Esophagus muscularis mucosa (tissue), 3 donors: ENCODE data around the gene LNPEP.

Experiments
- POLR2AphosphoS5 ChIP-seq, 2 donors: sonication (generic); formaldehyde crosslinking; IDR thresholded peaks; one replicate each; pipeline ENCODE4 v1.6.1; 2017; ENCODE audit warnings: antibody characterized with exemption in 2 of 2
- TF ChIP-seq, protein P1 (sequence below), 3 experiments: fragments of 200-600 bp in 2 of 3; fragments of 450-650 bp in 1 of 3; sonication (generic) in 2 of 3; IDR thresholded peaks; one replicate each; pipeline ENCODE4 v1.5.1; 2017 to 2019; ENCODE audit warnings: antibody characterized with exemption in 3 of 3, mild to moderate bottlenecking in 2 of 3, moderate library complexity in 1 of 3

- TF ChIP-seq, protein P1, sequence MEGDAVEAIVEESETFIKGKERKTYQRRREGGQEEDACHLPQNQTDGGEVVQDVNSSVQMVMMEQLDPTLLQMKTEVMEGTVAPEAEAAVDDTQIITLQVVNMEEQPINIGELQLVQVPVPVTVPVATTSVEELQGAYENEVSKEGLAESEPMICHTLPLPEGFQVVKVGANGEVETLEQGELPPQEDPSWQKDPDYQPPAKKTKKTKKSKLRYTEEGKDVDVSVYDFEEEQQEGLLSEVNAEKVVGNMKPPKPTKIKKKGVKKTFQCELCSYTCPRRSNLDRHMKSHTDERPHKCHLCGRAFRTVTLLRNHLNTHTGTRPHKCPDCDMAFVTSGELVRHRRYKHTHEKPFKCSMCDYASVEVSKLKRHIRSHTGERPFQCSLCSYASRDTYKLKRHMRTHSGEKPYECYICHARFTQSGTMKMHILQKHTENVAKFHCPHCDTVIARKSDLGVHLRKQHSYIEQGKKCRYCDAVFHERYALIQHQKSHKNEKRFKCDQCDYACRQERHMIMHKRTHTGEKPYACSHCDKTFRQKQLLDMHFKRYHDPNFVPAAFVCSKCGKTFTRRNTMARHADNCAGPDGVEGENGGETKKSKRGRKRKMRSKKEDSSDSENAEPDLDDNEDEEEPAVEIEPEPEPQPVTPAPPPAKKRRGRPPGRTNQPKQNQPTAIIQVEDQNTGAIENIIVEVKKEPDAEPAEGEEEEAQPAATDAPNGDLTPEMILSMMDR (IDR thresholded peaks at IDR 0.05) = no peak
- TF ChIP-seq POLR2AphosphoS5 (IDR thresholded peaks at IDR 0.05) = no peak
Observed at GRCh38 chr5:97070234-97070633, 134.4 kb downstream of the LNPEP start.
